HL-60 (cell line): ENCODE measurements around the gene STAT2.

ENCODE experiments used
- CTCF ChIP-seq: IDR thresholded peaks from one replicate; pipeline ENCODE4 v1.5.1; 2011; ENCODE audit warnings: low read length, control low read depth, inconsistent platforms; ENCODE audit not compliant: insufficient read depth
- GABPA ChIP-seq: IDR thresholded peaks from 2 replicates; pipeline ENCODE4 v1.6.1; 2012; ENCODE audit warnings: low read depth
- POLR2AphosphoS5 ChIP-seq: IDR thresholded peaks from 2 replicates; pipeline ENCODE4 v1.6.1; 2012; ENCODE audit warnings: low read depth
- REST ChIP-seq: IDR thresholded peaks from 2 replicates; pipeline ENCODE4 v1.6.1; 2012; ENCODE audit warnings: low read depth; ENCODE audit not compliant: insufficient replicate concordance

- TF ChIP-seq CTCF = no peak
- TF ChIP-seq REST = no peak
- TF ChIP-seq POLR2AphosphoS5 = no peak
- TF ChIP-seq GABPA = no peak
Observed at GRCh38 chr12:56374726-56375597, 15.1 kb upstream of the STAT2 start.
